Epithelial cell of esophagus (primary cell): ENCODE data around the gene TNS3.

Experiments used
- DNase-seq: peaks from one replicate; pipeline ENCODE4 v3.0.0; 2010; ENCODE audit warnings: low read depth
- H3K4me3 ChIP-seq: 2 replicates; pipeline ENCODE4 v1.5.1; 2011; ENCODE audit warnings: mild to moderate bottlenecking, low read length, control low read depth
- CTCF ChIP-seq: IDR thresholded peaks from 2 replicates; pipeline ENCODE4 v1.5.1; 2011; ENCODE audit warnings: low read depth, mild to moderate bottlenecking, low read length, control low read depth, inconsistent platforms; ENCODE audit not compliant: insufficient read depth; ENCODE audit errors: missing control alignments

Gene TNS3

GRCh38 chr7:47300472-47301104 lies 281.3 kb downstream of the TNS3 start:
- no peak for DNase-seq
- no peak overlapping the region for H3K4me3 ChIP-seq
- TF ChIP-seq CTCF: no peak

- no peak for TF ChIP-seq CTCF
- H3K4me3 ChIP-seq: no peak overlapping the region
- no peak for DNase-seq
These were observed 282.4 kb downstream of the TNS3 start for GRCh38 chr7:47299496-47299895.

GRCh38 chr7:47298636-47299035 lies 283.3 kb downstream of the TNS3 start:
- H3K4me3 ChIP-seq: no peak overlapping the region
- no peak for DNase-seq
- no peak for TF ChIP-seq CTCF

GRCh38 chr7:47297120-47297519 lies 284.8 kb downstream of the TNS3 start:
- TF ChIP-seq CTCF: no peak
- H3K4me3 ChIP-seq: no peak overlapping the region
- DNase-seq: no peak

- no peak overlapping the region for H3K4me3 ChIP-seq
These were observed 286.3 kb downstream of the TNS3 start for GRCh38 chr7:47295606-47296005.

GRCh38 chr7:47294556-47295222 lies 287.2 kb downstream of the TNS3 start:
- TF ChIP-seq CTCF: no peak
- no peak for DNase-seq
- H3K4me3 ChIP-seq: no peak overlapping the region

More at GRCh38 chr7:47295606-47296005, 286.3 kb downstream of the TNS3 start:
- peak; percentile 38 for DNase-seq
- no peak for TF ChIP-seq CTCF
